A549 (cell line): Measurements from ENCODE around the gene VPS26A. TPM values are rescaled to one million over a fixed set of nuclear protein-coding genes. Genes with fewer than 3 reads are reported as not detected.

ENCODE experiments used
- ATAC-seq, 2 experiments: fragments of 200-7000 bp in 1 of 2; fragments of >200 bp in 1 of 2; cut with Nextera tagmentation in 1 of 2; cut with Tn5 transposase in 1 of 2; 3 replicates each; pipeline versions ENCODE4 v1.8.0 to v1.9.1; 2018 to 2020; ENCODE audit warnings: mild to moderate bottlenecking in 1 of 2, moderate library complexity in 1 of 2
- CTCF ChIA-PET: fragments of 300-600 bp; sonication (Branson Sonifier 250); formaldehyde crosslinking; extraction: SDS; loops from one replicate; lab custom pipeline; 2021; ENCODE audit warnings: antibody characterized with exemption, inconsistent platforms; lab: Yijun Ruan, JAX
- POLR2A ChIA-PET: fragments of 350-600 bp; formaldehyde crosslinking; extraction: SDS; loops from one replicate; lab custom pipeline; 2021; ENCODE audit warnings: antibody characterized with exemption, inconsistent platforms; lab: Yijun Ruan, JAX
- DNase-seq, 2 experiments: peaks; one replicate each; pipeline versions ENCODE4 v3.0.0 to v3.0.0-alpha.2; 2011 to 2016; ENCODE audit warnings: low read depth in 1 of 2, low spot score in 1 of 2
- FAIRE-seq: peaks from 2 replicates; lab custom pipeline; 2011; peaks lifted over from hg19 to GRCh38; lab: Jason Lieb, UNC
- H3K27ac ChIP-seq, 2 experiments: fragments of >200 bp; sonication (Bioruptor Twin); formaldehyde crosslinking; 3 replicates each; pipeline ENCODE4 v1.5.1; 2016 to 2017
- H3K4me1 ChIP-seq: fragments of >200 bp; sonication (Bioruptor Twin); formaldehyde crosslinking; 3 replicates; pipeline ENCODE4 v1.6.1; 2016
- H3K4me2 ChIP-seq: fragments of >200 bp; sonication (Bioruptor Twin); formaldehyde crosslinking; 3 replicates; pipeline ENCODE4 v1.6.1; 2016
- H3K4me3 ChIP-seq: fragments of >200 bp; sonication (Bioruptor Twin); formaldehyde crosslinking; 3 replicates; pipeline ENCODE4 v1.5.1; 2016
- H3K9me3 ChIP-seq: fragments of >200 bp; sonication (Bioruptor Twin); formaldehyde crosslinking; 3 replicates; pipeline ENCODE4 v1.6.1; 2016
- BCL3 ChIP-seq: fragments of >200 bp; sonication (Bioruptor Twin); formaldehyde crosslinking; IDR thresholded peaks from 3 replicates; pipeline ENCODE4 v1.6.1; 2016
- CTCF ChIP-seq: fragments of >200 bp; sonication (Bioruptor Twin); formaldehyde crosslinking; IDR thresholded peaks from 3 replicates; pipeline ENCODE4 v1.5.1; 2016
- EHF ChIP-seq: fragments of 250-450 bp; sonication (Bioruptor Pico); IDR thresholded peaks from 2 replicates; pipeline ENCODE4 v1.5.0; 2020; ENCODE audit warnings: mild to moderate bottlenecking
- EHMT2 ChIP-seq: fragments of 200-600 bp; sonication (generic); IDR thresholded peaks from 2 replicates; pipeline ENCODE4 v1.6.1; 2016; ENCODE audit warnings: antibody characterized with exemption, low read depth, mild to moderate bottlenecking, moderate library complexity
- ESRRA ChIP-seq: fragments of 150-350 bp; IDR thresholded peaks from 2 replicates; pipeline ENCODE4 v1.6.1; 2014; ENCODE audit warnings: mild to moderate bottlenecking, low read length, borderline replicate concordance
- FOSL2 ChIP-seq, 2 experiments: fragments of 450-650 bp in 1 of 2; fragments of >200 bp in 1 of 2; sonication (Bioruptor Twin) in 1 of 2; formaldehyde crosslinking; IDR thresholded peaks; 2 replicates each; pipeline versions ENCODE4 v1.5.0 to v1.6.1; 2016 to 2020; ENCODE audit warnings: mild to moderate bottlenecking in 1 of 2, moderate library complexity in 1 of 2
- HEYL ChIP-seq: fragments of 250-450 bp; sonication (Bioruptor Pico); IDR thresholded peaks from 2 replicates; pipeline ENCODE4 v1.8.0; 2021; ENCODE audit warnings: mild to moderate bottlenecking, moderate library complexity
- HOXA7 ChIP-seq: fragments of 250-450 bp; sonication (Bioruptor Pico); IDR thresholded peaks from 2 replicates; pipeline ENCODE4 v1.5.0; 2020; ENCODE audit warnings: mild to moderate bottlenecking, moderate library complexity
- JUN ChIP-seq, 2 experiments: fragments of >200 bp; sonication (Bioruptor Twin); formaldehyde crosslinking; IDR thresholded peaks; 2 replicates in 1 of 2; 3 replicates in 1 of 2; pipeline ENCODE4 v1.6.1; 2016 to 2017
- JUNB ChIP-seq: fragments of >200 bp; sonication (Bioruptor Twin); formaldehyde crosslinking; IDR thresholded peaks from 2 replicates; pipeline ENCODE4 v1.6.1; 2016
- KDM5A ChIP-seq: fragments of 200-600 bp; sonication (generic); IDR thresholded peaks from 2 replicates; pipeline ENCODE4 v1.6.1; 2016; ENCODE audit warnings: antibody characterized with exemption, mild to moderate bottlenecking
- MAFK ChIP-seq: fragments of 450-650 bp; IDR thresholded peaks from 2 replicates; pipeline ENCODE4 v1.6.1; 2014; ENCODE audit not compliant: partially characterized antibody
- MAX ChIP-seq: IDR thresholded peaks from 2 replicates; pipeline ENCODE4 v1.6.1; 2012
- RCOR1 ChIP-seq: fragments of 150-350 bp; IDR thresholded peaks from 2 replicates; pipeline ENCODE4 v1.6.1; 2014; ENCODE audit warnings: antibody characterized with exemption, low read length, low read depth
- REST ChIP-seq: fragments of 200-600 bp; sonication (generic); IDR thresholded peaks from 2 replicates; pipeline ENCODE4 v1.6.1; 2016; ENCODE audit warnings: antibody characterized with exemption, mild to moderate bottlenecking, moderate library complexity
- TFCP2L1 ChIP-seq: fragments of 250-450 bp; sonication (Bioruptor Pico); IDR thresholded peaks from 2 replicates; pipeline ENCODE4 v1.5.0; 2021; ENCODE audit warnings: mild to moderate bottlenecking
- ZC3H11A ChIP-seq: fragments of 450-650 bp; IDR thresholded peaks from 2 replicates; pipeline ENCODE4 v1.6.1; 2014; ENCODE audit warnings: antibody characterized with exemption, mild to moderate bottlenecking
- ZFP36 ChIP-seq: fragments of 450-650 bp; IDR thresholded peaks from 2 replicates; pipeline ENCODE4 v1.6.1; 2014; ENCODE audit warnings: borderline replicate concordance; ENCODE audit not compliant: partially characterized antibody
- ZSCAN20 ChIP-seq: fragments of 250-450 bp; sonication (Bioruptor Pico); IDR thresholded peaks from 2 replicates; pipeline ENCODE4 v1.8.0; 2022; ENCODE audit warnings: mild to moderate bottlenecking, moderate library complexity
- WGBS: methylation state at CpG from one replicate; pipeline ENCODE4 v1.1.6; 2017; ENCODE audit errors: missing lambda C conversion rate; 5-methylcytosine and 5-hydroxymethylcytosine counted together
- polyA plus RNA-seq, 4 experiments: library from polyadenylated mRNA; depleted of rRNA in 3 of 4; stranded (reverse); fragments of >200 nt; fragmentation: RNase III in 1 of 4; extraction: RNeasy Plus Mini Kit Qiagen cat#74134 plus additional on column Dnase treatment in 1 of 4; gene quantifications; 2 replicates in 3 of 4; 3 replicates in 1 of 4; pipeline ENCODE4 v1.2.3, GENCODE V29; 2011 to 2017

The VPS26A gene
- polyA plus RNA-seq, 2 of the 4 experiments (the other 2 are of a cell fraction), result 52.6 to 62.6 TPM

- 64% methylated on average over 3 of the region's 3 CpGs for WGBS
- no peak for FAIRE-seq
- TF ChIP-seq ZSCAN20 (CRISPR knock-in tag) (no peak), EHMT2 (no peak), HEYL (CRISPR knock-in tag) (no peak)
- ATAC-seq, result no peak
- H3K4me3 ChIP-seq, result no peak overlapping the region
- POLR2A ChIA-PET, result no interaction called here
- no peak for DNase-seq
- H3K4me1 ChIP-seq, result no peaks in the 10 kb centered on the region
- H3K9me3 ChIP-seq, result no peaks in the 10 kb centered on the region
- H3K4me2 ChIP-seq, result no peak overlapping the region
- CTCF ChIA-PET, result interaction anchor here (0.7 to 1.6 kb wide), 4 partner anchors 12 to 37 kb away, joined by 3 to 6 read pairs (median 4); no protein-coding TSS in a partner anchor
- no peak overlapping the region for H3K27ac ChIP-seq
Observed at GRCh38 chr10:69142983-69143382, 19.0 kb downstream of the VPS26A start.

- ATAC-seq, result no peak
- no peak for FAIRE-seq
- DNase-seq, result no peak
- Histone ChIP-seq H3K9me3 (no peaks in the 10 kb centered on the region), H3K27ac (no peak overlapping the region)
- WGBS, result 83% methylated on average over 1 of the region's 1 CpG
- POLR2A ChIA-PET, result no interaction called here
- TF ChIP-seq ESRRA (no peak), KDM5A (no peak), RCOR1 (no peak), MAFK (no peak), TFCP2L1 (CRISPR knock-in tag) (no peak), JUNB (no peak), JUN (IDR thresholded peaks at IDR 0.05) (no peak), BCL3 (no peak), EHF (CRISPR knock-in tag) (no peak), CTCF (no peak), ZFP36 (no peak)
- TF ChIP-seq, all 56 proteins: peak for 0
- no peaks in the 10 kb centered on the region for H3K4me1 ChIP-seq
- H3K4me3 ChIP-seq, result no peak overlapping the region
- H3K4me2 ChIP-seq, result no peak overlapping the region
- CTCF ChIA-PET, result interaction anchor here (0.7 to 1.6 kb wide), 2 partner anchors 20 to 62 kb away, joined by 3 read pairs; no protein-coding TSS in a partner anchor
Observed at GRCh38 chr10:69145329-69145728, 21.4 kb downstream of the VPS26A start.

GRCh38 chr10:69145864-69146263 is 21.9 kb downstream of the VPS26A start:
- no peaks in the 10 kb centered on the region for H3K4me1 ChIP-seq
- no peak for DNase-seq
- 94% methylated on average over 8 of the region's 8 CpGs for WGBS
- H3K4me3 ChIP-seq, result no peak overlapping the region
- H3K9me3 ChIP-seq, result no peaks in the 10 kb centered on the region
- no peak for ATAC-seq
- CTCF ChIA-PET, result interaction anchor here (1.6 kb wide), 1 partner anchor 21 kb away, joined by 3 read pairs; no protein-coding TSS in a partner anchor
- TF ChIP-seq ZC3H11A (no peak), EHF (CRISPR knock-in tag) (no peak), REST (no peak), FOSL2 (IDR thresholded peaks at IDR 0.05) (no peak), FOSL2 (CRISPR knock-in tag; IDR thresholded peaks at IDR 0.05) (no peak), MAX (no peak), ZFP36 (no peak), HOXA7 (CRISPR knock-in tag) (no peak)
- no peak overlapping the region for H3K4me2 ChIP-seq
- FAIRE-seq, result no peak
- POLR2A ChIA-PET, result no interaction called here
- H3K27ac ChIP-seq, result no peak overlapping the region
